Measurements from ENCODE around the gene ZNF182. TPM values are rescaled to one million over a fixed set of nuclear protein-coding genes. Genes with fewer than 3 reads are reported as not detected.

The ZNF182 gene
- total and polyA plus RNA-seq, 2 experiments from 2014 or later = 6.2 to 7.1 TPM

GRCh38 chrX:48045410-48046311, 41.9 kb upstream of the ZNF182 start:
- no peak overlapping the region for H3K4me2 ChIP-seq
- peak overlapping the region; percentile 58; the same call in 1 of the 2 replicates for H3K27ac Mint-ChIP-seq
- no peaks in the 10 kb centered on the region for H3K9me2 ChIP-seq (ENCODE audit: insufficient read depth)
- H3K4me3 ChIP-seq = no peak overlapping the region
- no peaks in the 10 kb centered on the region for H3K27me3 ChIP-seq (ENCODE audit: insufficient read depth)
- H3F3A ChIP-seq (replicated peaks; ENCODE audit: low read depth) = no peaks in the 10 kb centered on the region
- no peaks in the 10 kb centered on the region for H3K79me2 ChIP-seq (replicated peaks; ENCODE audit: insufficient read depth)
- H3K36me3 Mint-ChIP-seq (ENCODE audit: low read depth) = no peaks in the 10 kb centered on the region
- H3K4me3 Mint-ChIP-seq = no peak overlapping the region
- H2AFZ ChIP-seq = no peak overlapping the region
- H3K27ac ChIP-seq (ENCODE audit: low read depth) = no peak overlapping the region
- H3K4me1 Mint-ChIP-seq = peaks cover 7% of the 10 kb centered on the region; the same call in 1 of the 3 replicates
- H4K20me1 ChIP-seq (replicated peaks; ENCODE audit: insufficient read depth) = no peaks in the 10 kb centered on the region
- H3K27me3 Mint-ChIP-seq (ENCODE audit: insufficient read depth, low read depth, poor library complexity) = no peaks in the 10 kb centered on the region
- no peaks in the 10 kb centered on the region for H3K9me3 Mint-ChIP-seq
- no peaks in the 10 kb centered on the region for H3K4me1 ChIP-seq (ENCODE audit: insufficient read depth)
- TF ChIP-seq CTCF (conservative IDR thresholded peaks at IDR 0.05; ENCODE audit: low read depth in 2 of 2) (no peak), NANOG (IDR thresholded peaks at IDR 0.05; ENCODE audit: borderline replicate concordance) (no peak), JUNB (IDR thresholded peaks at IDR 0.05; ENCODE audit: unreplicated experiment) (no peak), EZH2 (IDR thresholded peaks at IDR 0.05; ENCODE audit: low read depth, unreplicated experiment) (no peak), ETS1 (IDR thresholded peaks at IDR 0.05) (no peak), ZNF331 (CRISPR knock-in tag; IDR thresholded peaks at IDR 0.05; ENCODE audit: low read depth) (no peak), POLR2AphosphoS5 (IDR thresholded peaks at IDR 0.05; ENCODE audit: low read depth) (no peak), EZH2phosphoT487 (IDR thresholded peaks at IDR 0.05; ENCODE audit: unreplicated experiment) (no peak), ZNF462 (CRISPR knock-in tag; IDR thresholded peaks at IDR 0.05) (no peak), REST (IDR thresholded peaks at IDR 0.05; ENCODE audit: unreplicated experiment) (no peak), CREB1 (CRISPR knock-in tag; IDR thresholded peaks at IDR 0.05; ENCODE audit: low read depth) (no peak), STAT1 (IDR thresholded peaks at IDR 0.05; ENCODE audit: unreplicated experiment) (no peak)
- ATAC-seq (no peak), DNase-seq (ENCODE audit: low spot score) (no peak)
- no peaks in the 10 kb centered on the region for H3K36me3 ChIP-seq (ENCODE audit: insufficient read depth)

Data from GM23338 (cell line).